GM21423 (cell line): ENCODE data around the gene POMGNT1.

Source experiments
- ATAC-seq: cut with Tn5 transposase; IDR thresholded peaks from one replicate; pipeline ENCODE4 v1.9.1; 2021; ENCODE audit warnings: mild to moderate bottlenecking, moderate library complexity; ENCODE audit not compliant: unreplicated experiment

POMGNT1 gene

DNA sequence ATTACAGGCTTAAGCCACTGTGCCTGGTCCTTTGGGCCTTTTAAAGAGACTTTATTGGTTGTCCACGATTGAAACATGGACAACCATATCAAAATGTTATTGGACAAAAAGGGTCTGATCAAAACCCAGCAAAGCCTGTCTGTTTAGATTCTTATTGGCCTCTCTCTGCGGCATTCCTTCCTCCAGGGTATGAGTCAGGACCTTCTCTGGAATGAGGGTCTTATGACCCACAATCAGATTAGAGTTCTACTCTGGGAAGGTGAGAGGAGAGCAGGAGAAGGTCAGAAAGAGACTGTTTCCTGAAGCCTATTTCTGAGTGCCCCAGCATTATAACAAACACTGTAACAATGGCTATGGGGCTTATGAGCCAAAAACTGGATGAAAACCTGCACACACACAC, 12.8 kb upstream of the POMGNT1 start:
- no peak for ATAC-seq

DNA sequence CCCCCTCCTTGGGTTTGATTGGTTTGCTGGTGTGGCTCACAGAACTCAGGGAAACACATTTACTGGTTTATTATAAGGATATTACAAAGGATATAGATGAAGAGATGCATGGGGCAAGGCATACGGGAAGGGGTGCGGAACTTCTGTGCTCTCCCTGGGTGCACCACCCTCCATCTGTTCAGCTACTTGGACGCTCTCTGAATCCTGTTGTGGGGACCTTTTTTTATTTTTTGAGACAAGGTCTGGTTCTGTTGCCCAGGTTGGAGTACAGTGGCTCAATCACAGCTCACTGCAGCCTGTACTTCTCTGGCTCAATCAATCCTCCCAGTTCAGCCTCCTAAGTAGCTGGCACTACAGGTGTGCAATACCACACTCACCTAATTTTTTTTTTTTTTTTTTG, 12.3 kb upstream of the POMGNT1 start:
- ATAC-seq, result no peak

DNA sequence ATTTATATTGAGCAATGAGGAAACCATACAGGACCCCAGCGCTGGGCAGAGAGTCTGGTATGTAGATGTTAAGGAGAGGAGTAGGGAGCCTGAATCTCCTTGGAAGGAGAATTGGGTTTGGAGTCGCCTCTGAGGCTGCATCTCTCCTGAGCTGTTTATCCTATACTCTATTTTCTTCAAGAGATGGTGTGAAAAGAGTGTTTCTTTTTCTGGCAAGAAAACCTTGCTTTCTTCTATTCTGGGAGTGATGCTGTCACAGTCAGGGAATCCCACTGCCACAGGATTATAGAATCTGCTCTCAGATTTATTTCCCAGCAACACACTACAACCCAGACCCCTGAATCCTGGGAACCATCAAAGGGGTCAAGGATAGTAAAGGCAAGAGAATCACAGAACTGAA, 8.2 kb upstream of the POMGNT1 start:
- ATAC-seq, result no peak

GRCh38 chr1:46205791-46206190, 7.6 kb upstream of the POMGNT1 start:
- no peak for ATAC-seq

DNA sequence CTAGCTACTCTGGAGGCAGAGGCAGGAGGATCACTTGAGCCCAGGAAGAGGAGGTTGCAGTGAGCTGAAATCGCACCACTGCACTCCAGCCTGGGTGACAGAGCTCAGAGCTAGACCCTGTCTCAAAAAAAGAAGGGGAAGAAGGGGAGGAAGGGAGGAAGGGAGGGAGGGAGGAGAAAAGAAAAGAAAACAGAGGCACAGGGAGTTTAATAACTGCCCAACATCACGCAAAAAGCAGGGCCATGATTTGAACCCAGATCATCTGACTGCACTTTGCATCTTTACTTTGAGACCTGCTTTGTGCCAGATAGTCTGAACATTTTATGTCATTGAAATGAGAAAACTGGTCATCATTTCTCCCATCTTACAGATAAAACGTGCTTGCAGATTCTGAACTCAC, 6.9 kb upstream of the POMGNT1 start:
- ATAC-seq, result no peak

GRCh38 chr1:46204406-46204742, 6.1 kb upstream of the POMGNT1 start:
- no peak for ATAC-seq

DNA sequence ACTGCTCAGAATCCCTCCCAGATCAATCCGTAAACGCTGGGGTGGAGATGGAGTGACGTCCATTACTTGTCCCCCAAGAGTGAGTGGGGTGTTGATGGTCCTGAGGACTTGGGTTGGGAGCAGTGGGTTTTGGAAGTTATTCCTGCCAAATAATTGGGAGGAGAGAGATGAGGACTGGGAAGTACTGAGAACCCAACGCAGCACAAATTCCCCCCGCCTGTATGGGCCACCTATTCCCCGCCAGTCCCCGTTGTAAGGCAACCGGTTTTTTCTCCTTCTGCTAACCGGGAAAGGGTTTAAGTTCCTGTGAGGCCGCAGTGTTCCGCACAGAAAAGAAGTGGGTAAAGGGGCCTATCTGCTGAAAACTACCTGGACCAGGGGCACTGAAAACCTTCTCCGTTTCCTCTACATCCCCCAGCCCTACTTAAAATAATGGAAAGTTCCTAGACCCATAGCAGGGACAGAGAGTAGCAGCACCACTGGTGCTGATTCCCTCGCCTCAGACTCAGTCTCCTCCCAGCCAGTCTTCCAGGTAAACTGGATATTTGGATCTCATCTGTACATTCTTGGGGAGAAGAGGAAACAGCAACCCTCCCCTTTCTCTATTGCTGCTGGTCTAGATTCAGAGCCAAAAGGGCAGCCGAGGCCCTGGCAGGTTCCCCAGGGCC, 5.6 kb upstream of the POMGNT1 start:
- ATAC-seq, result no peak

DNA sequence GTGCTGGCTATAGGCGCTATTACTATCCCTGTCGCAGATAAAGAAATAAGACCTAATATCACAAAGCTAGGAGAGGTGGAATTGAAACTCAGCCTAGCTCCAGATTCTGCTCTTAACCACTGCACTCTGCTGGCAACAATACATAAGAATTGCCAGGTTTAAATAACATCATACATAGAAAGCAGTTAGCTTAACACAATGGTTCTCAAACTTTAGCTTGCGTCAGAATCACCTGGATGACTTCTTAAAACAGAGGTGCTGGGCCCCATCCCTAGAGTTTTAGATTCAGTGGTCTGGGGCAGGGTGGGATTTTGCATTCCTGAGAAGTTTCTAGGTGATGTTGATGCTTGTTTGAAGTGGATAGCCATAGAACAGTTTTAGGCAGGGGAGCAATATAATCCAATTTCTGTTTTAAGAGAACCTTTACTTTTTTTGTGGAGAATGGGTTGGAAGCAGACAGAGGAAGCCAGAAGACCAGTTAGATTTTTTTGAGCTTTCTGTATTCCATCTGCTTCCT, 1.1 kb upstream of the POMGNT1 start:
- no peak for ATAC-seq

DNA sequence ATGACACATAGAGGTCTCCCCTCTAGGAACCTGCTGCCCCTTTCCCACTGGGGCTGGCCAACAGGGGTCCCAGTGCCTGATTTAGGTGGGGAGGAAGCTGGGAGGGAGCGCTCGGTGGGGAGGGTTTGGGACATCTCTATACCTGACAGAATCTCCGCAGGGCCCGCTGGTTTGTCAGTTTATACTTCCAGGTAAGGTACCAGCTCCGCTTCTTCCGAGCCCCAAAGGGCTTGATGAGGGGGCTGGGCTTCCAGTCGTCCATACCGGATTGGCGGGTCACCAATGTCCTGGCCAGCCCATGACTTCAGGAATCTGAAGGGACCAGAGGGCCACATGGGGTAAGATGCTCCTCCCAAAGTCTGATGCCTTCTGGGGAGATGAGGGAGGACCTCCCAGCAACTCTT, 672 bp downstream of the POMGNT1 start:
- no peak for ATAC-seq

GRCh38 chr1:46196609-46197008, 1.6 kb downstream of the POMGNT1 start:
- no peak for ATAC-seq

DNA sequence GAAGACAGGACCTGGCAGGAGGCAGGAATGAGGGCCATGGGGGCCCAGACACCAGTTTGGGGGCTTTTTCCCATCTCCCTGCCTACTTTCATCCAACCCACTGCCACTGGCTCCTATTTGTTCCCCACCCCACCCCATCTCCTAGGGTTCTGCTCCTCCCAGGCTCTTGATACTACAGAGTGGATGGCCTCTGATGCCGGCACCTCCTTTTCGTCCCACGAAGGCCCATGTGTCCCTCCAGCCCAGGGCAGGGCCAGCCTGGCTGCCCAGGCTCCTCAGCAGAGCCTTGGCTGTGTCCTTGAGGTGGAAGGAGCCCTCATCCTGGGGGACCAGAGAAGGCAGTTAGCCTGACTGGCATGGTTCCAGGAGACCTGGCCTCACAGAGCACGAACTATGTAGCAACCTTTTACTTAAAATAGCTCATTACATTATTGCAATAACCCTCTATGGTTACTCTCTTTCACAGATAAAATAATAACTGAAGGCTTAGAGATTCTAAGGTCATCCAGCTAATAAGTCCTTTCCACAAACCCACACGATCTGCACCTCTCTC, 3.5 kb downstream of the POMGNT1 start:
- ATAC-seq, result no peak

- ATAC-seq, result no peak
These were observed 4.2 kb downstream of the POMGNT1 start for GRCh38 chr1:46193984-46194570.

- no peak for ATAC-seq
These were observed 4.9 kb downstream of the POMGNT1 start for GRCh38 chr1:46193285-46193684.

DNA sequence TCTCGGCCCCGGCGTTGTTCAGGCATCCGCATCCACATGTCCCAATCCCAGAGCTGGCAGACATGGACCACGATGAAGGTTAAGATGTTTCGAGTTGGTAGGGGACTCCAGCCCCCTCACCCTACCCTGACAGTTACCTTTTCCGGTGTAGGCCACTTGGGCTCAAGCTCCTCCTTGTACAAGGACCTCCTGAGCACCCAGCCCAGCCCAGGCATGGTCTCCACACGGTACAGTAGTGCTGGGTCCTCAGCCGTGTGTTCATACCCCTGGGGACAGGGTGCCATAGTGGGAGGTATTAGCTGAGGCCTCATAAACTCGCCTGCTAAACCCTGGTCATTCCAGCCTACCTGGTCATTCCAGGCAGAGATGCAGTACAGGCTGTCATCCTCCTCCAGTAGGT, 6.1 kb downstream of the POMGNT1 start:
- no peak for ATAC-seq

DNA sequence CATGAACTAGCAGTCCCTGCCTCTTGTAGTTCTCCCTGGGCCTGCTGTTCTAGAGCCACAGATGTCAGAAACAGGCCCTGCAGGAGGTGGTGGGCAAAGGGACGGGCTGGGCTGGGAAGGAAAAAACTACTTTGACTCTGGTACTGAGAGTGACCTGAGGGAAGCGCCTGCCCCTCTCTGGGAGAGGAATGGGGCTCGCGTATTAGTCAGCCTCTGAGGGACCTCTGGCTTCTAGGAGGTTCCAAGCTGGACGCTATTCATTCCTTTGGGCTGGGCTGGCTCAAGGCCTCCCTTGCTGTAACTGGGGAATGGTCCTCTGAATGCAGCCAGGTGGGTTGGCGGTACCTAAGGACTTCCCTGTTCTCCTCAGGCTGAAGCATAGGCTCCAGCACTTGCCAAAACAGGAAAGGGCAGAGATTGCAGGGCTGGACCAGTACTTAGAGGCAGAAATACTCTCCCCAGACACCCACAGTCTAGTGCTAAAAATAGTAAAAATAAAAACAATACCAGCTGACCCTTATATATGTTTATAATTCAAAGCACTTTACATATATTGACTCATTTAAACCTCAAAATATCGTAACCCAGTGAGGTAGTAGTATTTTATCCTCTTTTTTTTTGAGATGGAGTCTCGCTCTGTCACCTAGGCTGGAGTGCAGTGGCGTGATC, 7.1 kb downstream of the POMGNT1 start:
- no peak for ATAC-seq

- no peak for ATAC-seq
These were observed 7.7 kb downstream of the POMGNT1 start for GRCh38 chr1:46190539-46190938.

DNA sequence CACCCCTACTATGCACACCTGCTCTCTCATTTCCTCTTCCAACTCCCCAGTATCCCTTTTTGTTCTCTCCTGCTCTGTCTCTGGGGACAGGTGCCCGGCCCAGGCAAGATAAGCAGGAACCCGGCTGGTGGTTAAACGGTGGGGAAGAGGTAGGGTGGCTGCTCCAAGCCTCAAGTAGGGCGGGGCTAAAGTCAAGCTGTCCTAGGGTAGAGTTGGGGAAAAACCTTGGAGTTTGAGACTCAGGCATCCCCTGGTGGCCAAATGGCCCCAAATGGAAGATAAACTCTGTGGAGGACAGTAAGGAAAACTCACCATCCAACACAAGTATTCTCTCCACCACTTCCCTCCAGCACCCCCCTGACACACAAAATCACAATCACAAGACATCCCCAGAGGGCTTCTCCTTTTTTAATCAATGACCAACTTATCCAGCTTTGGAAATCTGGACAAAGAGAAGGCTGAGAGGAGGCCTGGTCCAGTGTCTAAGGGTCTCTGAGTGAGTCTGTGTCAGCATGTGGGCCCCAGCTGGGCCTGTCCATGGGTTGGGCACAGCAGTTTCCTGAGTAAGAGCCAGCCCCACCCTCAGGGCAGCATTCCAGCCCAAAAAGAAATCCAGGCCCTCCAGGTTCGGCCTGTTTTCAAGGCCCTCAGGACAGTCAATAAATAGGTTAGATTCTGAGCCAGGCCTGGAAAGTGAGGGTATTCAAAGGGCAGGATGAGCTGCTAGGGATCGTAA, 9.8 kb downstream of the POMGNT1 start:
- no peak for ATAC-seq

DNA sequence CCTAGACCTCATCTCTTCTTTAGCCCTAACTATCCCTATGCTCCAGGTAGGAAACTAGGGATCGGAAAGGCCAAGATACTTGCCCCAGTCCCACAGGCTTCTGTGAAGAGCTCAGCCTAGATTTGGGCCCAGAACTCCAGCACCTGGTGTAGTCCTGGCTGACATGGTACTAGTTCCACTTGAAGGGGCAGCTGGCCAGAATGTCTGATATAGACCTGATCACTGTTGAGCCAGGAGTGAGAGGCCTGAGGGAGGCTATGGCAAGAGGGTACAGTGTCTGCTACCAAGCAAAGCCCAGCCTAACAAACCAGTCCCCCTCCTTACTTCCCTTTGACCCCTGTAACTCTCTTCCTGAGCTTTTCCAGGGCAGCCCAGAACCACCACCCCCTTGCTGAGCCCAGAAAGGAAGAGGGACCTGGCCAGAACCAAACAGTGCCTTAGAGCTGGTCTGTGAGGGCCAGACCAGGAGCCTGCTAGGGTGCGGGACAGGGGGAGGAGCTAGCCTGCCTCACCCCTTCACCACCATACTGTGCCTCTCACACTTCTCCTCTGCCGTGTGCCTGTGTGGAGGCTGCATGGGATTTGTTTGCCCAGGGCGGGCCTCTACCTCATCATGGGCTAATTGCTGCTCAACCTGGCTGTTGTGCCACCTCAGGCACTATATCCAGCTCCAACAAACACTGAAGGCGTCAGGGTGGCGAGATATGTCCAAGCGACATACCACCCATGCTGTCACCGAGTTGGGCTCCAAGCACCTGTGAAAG, 10.9 kb downstream of the POMGNT1 start:
- no peak for ATAC-seq

DNA sequence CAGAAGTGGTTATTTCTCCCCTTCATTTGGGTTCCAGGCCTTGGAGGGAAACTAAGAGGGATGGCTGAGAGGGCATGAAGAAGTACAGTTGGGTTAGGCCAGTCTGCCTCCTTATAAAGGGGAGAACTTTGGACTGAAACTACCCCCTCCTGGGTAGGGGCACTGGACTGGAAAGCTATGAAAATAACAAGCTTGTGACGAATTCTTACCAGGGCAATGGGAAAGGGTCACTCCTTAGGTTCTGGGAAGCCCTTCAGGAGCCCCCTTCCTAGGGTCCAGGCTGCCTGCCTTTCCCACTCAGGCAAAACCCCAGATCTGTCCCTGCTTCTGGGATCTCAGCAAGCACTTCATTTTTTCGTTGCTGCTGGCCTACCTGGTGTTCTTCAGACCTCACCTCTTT, 12.2 kb downstream of the POMGNT1 start:
- ATAC-seq, result no peak

- ATAC-seq, result no peak
These were observed 13.1 kb downstream of the POMGNT1 start for GRCh38 chr1:46184920-46185658.
